Stimulated activated naive CD8-positive, alpha-beta T cell treated with anti-CD3 and anti-CD28 coated beads, Interleukin-15, amount 100 ng/mL, for 72 hours (primary cell): ENCODE data around the gene LSM14B.

Source experiments
- ATAC-seq: fragments of 150-1000 bp; cut with Tn5 transposase; 2 replicates; pipeline ENCODE4 v1.10.0; 2021; ENCODE audit warnings: mild to moderate bottlenecking, moderate library complexity
- DNase-seq, 2 donors: peaks; one replicate each; pipeline ENCODE4 v3.0.0; 2021 to 2022
- H3K27ac Mint-ChIP-seq, 2 donors: one replicate each; pipeline ENCODE4 v1.8.0; 2022; ENCODE audit warnings: mild to moderate bottlenecking in 2 of 2, mixed read lengths in 2 of 2, moderate library complexity in 2 of 2
- H3K27me3 Mint-ChIP-seq: one replicate; pipeline ENCODE4 v1.8.0; 2022; ENCODE audit warnings: mixed read lengths
- H3K4me1 Mint-ChIP-seq: one replicate; pipeline ENCODE4 v1.8.0; 2022; ENCODE audit warnings: mild to moderate bottlenecking, mixed read lengths
- H3K4me3 Mint-ChIP-seq, 2 donors: one replicate each; pipeline ENCODE4 v1.8.0; 2022; ENCODE audit warnings: mild to moderate bottlenecking in 2 of 2, mixed read lengths in 2 of 2, moderate library complexity in 1 of 2
- H3K9me3 Mint-ChIP-seq, 2 donors: one replicate each; pipeline ENCODE4 v1.8.0; 2022; ENCODE audit warnings: mixed read lengths in 2 of 2

The LSM14B gene

GRCh38 chr20:62159052-62159451 is 36.8 kb downstream of the LSM14B start:
- Mint-ChIP-seq H3K4me3 (no peak overlapping the region), H3K9me3 (no peaks in the 10 kb centered on the region), H3K4me1 (peaks cover 51% of the 10 kb centered on the region), H3K27ac (no peak overlapping the region), H3K27me3 (no peaks in the 10 kb centered on the region)
- ATAC-seq (no peak), DNase-seq (no peak)

GRCh38 chr20:62159839-62160238 is 37.6 kb downstream of the LSM14B start:
- H3K4me3 Mint-ChIP-seq: peak overlapping the region; percentile 35 to 45
- H3K4me1 Mint-ChIP-seq: peaks cover 51% of the 10 kb centered on the region
- no peak overlapping the region for H3K27ac Mint-ChIP-seq
- H3K9me3 Mint-ChIP-seq: no peaks in the 10 kb centered on the region
- ATAC-seq (peak; percentile 90), DNase-seq (peak; percentile 62 to 88)
- no peaks in the 10 kb centered on the region for H3K27me3 Mint-ChIP-seq

GRCh38 chr20:62160253-62160652 is 38.0 kb downstream of the LSM14B start:
- ATAC-seq: no peak
- Mint-ChIP-seq H3K27me3 (no peaks in the 10 kb centered on the region), H3K4me3 (no peak overlapping the region), H3K27ac (peak overlapping the region in 1 of 2 donors; percentile 40), H3K9me3 (no peaks in the 10 kb centered on the region), H3K4me1 (peaks cover 51% of the 10 kb centered on the region)
- no peak for DNase-seq

- DNase-seq (no peak), ATAC-seq (no peak)
- Mint-ChIP-seq H3K9me3 (no peaks in the 10 kb centered on the region), H3K4me3 (no peak overlapping the region), H3K27me3 (no peaks in the 10 kb centered on the region), H3K27ac (peak overlapping the region in 1 of 2 donors; percentile 48), H3K4me1 (peaks cover 45% of the 10 kb centered on the region)
Observed at GRCh38 chr20:62160876-62161275, 38.6 kb downstream of the LSM14B start.

- peak overlapping the region in 1 of 2 donors; percentile 44 for H3K4me3 Mint-ChIP-seq
- no peaks in the 10 kb centered on the region for H3K9me3 Mint-ChIP-seq
- no peak overlapping the region for H3K27ac Mint-ChIP-seq
- ATAC-seq (no peak), DNase-seq (no peak)
- H3K27me3 Mint-ChIP-seq: no peaks in the 10 kb centered on the region
- peaks cover 41% of the 10 kb centered on the region for H3K4me1 Mint-ChIP-seq
Observed at GRCh38 chr20:62161347-62161746, 39.1 kb downstream of the LSM14B start.

- H3K4me3 Mint-ChIP-seq: no peak overlapping the region
- DNase-seq (no peak), ATAC-seq (no peak)
- H3K9me3 Mint-ChIP-seq: no peaks in the 10 kb centered on the region
- no peak overlapping the region for H3K27ac Mint-ChIP-seq
- no peaks in the 10 kb centered on the region for H3K27me3 Mint-ChIP-seq
- peaks cover 25% of the 10 kb centered on the region for H3K4me1 Mint-ChIP-seq
Observed at GRCh38 chr20:62162765-62163484, 40.6 kb downstream of the LSM14B start.

- DNase-seq: no peak
- Mint-ChIP-seq H3K27ac (no peak overlapping the region), H3K4me1 (peaks cover 23% of the 10 kb centered on the region), H3K9me3 (no peaks in the 10 kb centered on the region), H3K27me3 (no peaks in the 10 kb centered on the region), H3K4me3 (no peak overlapping the region)
- no peak for ATAC-seq
Observed at GRCh38 chr20:62163485-62163865, 41.2 kb downstream of the LSM14B start.

GRCh38 chr20:62163986-62164762 is 41.9 kb downstream of the LSM14B start:
- Mint-ChIP-seq H3K27ac (no peak overlapping the region), H3K4me1 (peaks cover 16% of the 10 kb centered on the region), H3K27me3 (no peaks in the 10 kb centered on the region), H3K4me3 (no peak overlapping the region), H3K9me3 (no peaks in the 10 kb centered on the region)
- ATAC-seq (no peak), DNase-seq (no peak)

GRCh38 chr20:62164879-62165761 is 42.8 kb downstream of the LSM14B start:
- no peak for ATAC-seq
- Mint-ChIP-seq H3K27me3 (no peaks in the 10 kb centered on the region), H3K9me3 (no peaks in the 10 kb centered on the region), H3K27ac (no peak overlapping the region), H3K4me1 (peaks cover 7% of the 10 kb centered on the region), H3K4me3 (no peak overlapping the region)
- DNase-seq: no peak

GRCh38 chr20:62165762-62166399 is 43.6 kb downstream of the LSM14B start:
- no peak for DNase-seq
- Mint-ChIP-seq H3K9me3 (no peaks in the 10 kb centered on the region), H3K4me3 (no peak overlapping the region), H3K4me1 (no peaks in the 10 kb centered on the region), H3K27me3 (no peaks in the 10 kb centered on the region), H3K27ac (no peak overlapping the region)
- ATAC-seq: no peak

GRCh38 chr20:62167474-62167873 is 45.2 kb downstream of the LSM14B start:
- H3K4me1 Mint-ChIP-seq: no peaks in the 10 kb centered on the region
- no peak overlapping the region for H3K4me3 Mint-ChIP-seq
- H3K27me3 Mint-ChIP-seq: no peaks in the 10 kb centered on the region
- no peak overlapping the region for H3K27ac Mint-ChIP-seq
- DNase-seq (no peak), ATAC-seq (no peak)
- H3K9me3 Mint-ChIP-seq: no peaks in the 10 kb centered on the region

- H3K4me3 Mint-ChIP-seq: no peak overlapping the region
Observed at GRCh38 chr20:62168061-62168460, 45.8 kb downstream of the LSM14B start.

GRCh38 chr20:62168890-62169435 is 46.7 kb downstream of the LSM14B start:
- Mint-ChIP-seq H3K9me3 (no peaks in the 10 kb centered on the region), H3K4me1 (no peaks in the 10 kb centered on the region), H3K4me3 (no peak overlapping the region), H3K27me3 (no peaks in the 10 kb centered on the region), H3K27ac (no peak overlapping the region)
- no peak for ATAC-seq
- DNase-seq: no peak

More at GRCh38 chr20:62168061-62168460, 45.8 kb downstream of the LSM14B start:
- no peak for ATAC-seq
- Mint-ChIP-seq H3K27me3 (no peaks in the 10 kb centered on the region), H3K4me1 (no peaks in the 10 kb centered on the region), H3K27ac (no peak overlapping the region), H3K9me3 (no peaks in the 10 kb centered on the region)
- no peak for DNase-seq

- Mint-ChIP-seq H3K4me3 (no peak overlapping the region), H3K4me1 (no peaks in the 10 kb centered on the region), H3K27ac (no peak overlapping the region), H3K9me3 (no peaks in the 10 kb centered on the region), H3K27me3 (no peaks in the 10 kb centered on the region)
- no peak for ATAC-seq
- DNase-seq: no peak
Observed at GRCh38 chr20:62170536-62170935, 48.3 kb downstream of the LSM14B start.

- ATAC-seq (no peak), DNase-seq (no peak)
- Mint-ChIP-seq H3K4me1 (no peaks in the 10 kb centered on the region), H3K27ac (peak overlapping the region in 1 of 2 donors; percentile 42), H3K27me3 (no peaks in the 10 kb centered on the region), H3K9me3 (no peaks in the 10 kb centered on the region), H3K4me3 (no peak overlapping the region)
Observed at GRCh38 chr20:62171245-62171644, 49.0 kb downstream of the LSM14B start.
